ENCODE measurements around the gene THSD4. TPM values are rescaled to one million over a fixed set of nuclear protein-coding genes. Genes with fewer than 3 reads are reported as not detected.

The THSD4 gene
- total and polyA plus RNA-seq, 2 of the 8 experiments (the other 6 are each of a cell fraction or from before 2014, with no cell fraction given): 2.5 to 6.2 TPM

GRCh38 chr15:71391421-71392088, 276.3 kb downstream of the THSD4 start (continued):
- TF ChIP-seq CHD7 (IDR thresholded peaks at IDR 0.05; ENCODE audit: insufficient replicate concordance, low read length) (no peak), SP2 (IDR thresholded peaks at IDR 0.05; ENCODE audit: low read length) (no peak), HDAC6 (IDR thresholded peaks at IDR 0.05; ENCODE audit: low read depth, low read length) (no peak), TCF12 (IDR thresholded peaks at IDR 0.05; ENCODE audit: low read depth, low read length) (no peak), RXRA (IDR thresholded peaks at IDR 0.05; ENCODE audit: insufficient read depth, low read depth, low read length) (no peak), EGR1 (IDR thresholded peaks at IDR 0.05; ENCODE audit: borderline replicate concordance, low read depth, low read length) (no peak), CHD1 (IDR thresholded peaks at IDR 0.05; ENCODE audit: low read depth, low read length) (no peak), KDM5A (IDR thresholded peaks at IDR 0.05; ENCODE audit: low read length) (no peak), RNF2 (IDR thresholded peaks at IDR 0.05; ENCODE audit: borderline replicate concordance, low read depth, low read length, missing control alignments, poor library complexity, severe bottlenecking) (no peak), SP4 (IDR thresholded peaks at IDR 0.05; ENCODE audit: low read length) (no peak), EP300 (IDR thresholded peaks at IDR 0.05; ENCODE audit: borderline replicate concordance in 1 of 2, low read depth in 2 of 2, low read length in 2 of 2) (no peak)

Data from H1 (cell line).